OCI-LY3 (cell line): ENCODE results near the gene GPR132.

Experiments
- H2AFZ ChIP-seq: fragments of 200-600, 300-600 bp; shearing (Covaris generic); 2 replicates; pipeline ENCODE4 v1.6.0; 2014; ENCODE audit warnings: antibody characterized with exemption, low read depth, low read length
- H3K27ac ChIP-seq: fragments of 200-600, 300-600 bp; sonication (generic); 2 replicates; pipeline ENCODE4 v1.5.1; 2014; ENCODE audit warnings: mild to moderate bottlenecking, low read length, moderate library complexity, mixed read lengths
- H3K27me3 ChIP-seq: fragments of 200-600, 300-600 bp; sonication (generic); 2 replicates; pipeline ENCODE4 v1.6.1; 2014; ENCODE audit warnings: low read depth, low read length, mixed read lengths
- H3K36me3 ChIP-seq: fragments of 200-600, 300-600 bp; sonication (generic); replicated peaks from 2 replicates; pipeline ENCODE3; 2014; ENCODE audit warnings: low read depth, low read length, mixed read lengths
- H3K4me1 ChIP-seq: fragments of 300-600, 200-600 bp; sonication (generic); 2 replicates; pipeline ENCODE4 v1.6.1; 2014; ENCODE audit warnings: low read length, mixed read lengths
- H3K4me2 ChIP-seq: fragments of 200-600, 300-600 bp; sonication (generic); 2 replicates; pipeline ENCODE4 v1.6.1; 2014; ENCODE audit warnings: low read length, mixed read lengths
- H3K4me3 ChIP-seq: fragments of 300-600, 200-600 bp; sonication (generic); 2 replicates; pipeline ENCODE4 v1.5.1; 2014; ENCODE audit warnings: antibody characterized with exemption, mild to moderate bottlenecking, low read length, moderate library complexity
- H3K79me2 ChIP-seq: fragments of 300-600, 200-600 bp; shearing (Covaris generic); 2 replicates; pipeline ENCODE4 v1.6.1; 2014; ENCODE audit warnings: mild to moderate bottlenecking, low read length, mixed read lengths
- H3K9ac ChIP-seq: fragments of 300-600, 200-600 bp; shearing (Covaris generic); 2 replicates; pipeline ENCODE4 v1.6.0; 2014; ENCODE audit warnings: mild to moderate bottlenecking, low read length, moderate library complexity
- H3K9me3 ChIP-seq: fragments of 200-600, 300-600 bp; shearing (Covaris generic); 2 replicates; pipeline ENCODE4 v1.6.1; 2014; ENCODE audit warnings: low read length, mixed read lengths; ENCODE audit not compliant: insufficient read depth
- H4K20me1 ChIP-seq: fragments of 200-600, 300-600 bp; sonication (generic); 2 replicates; pipeline ENCODE4 v1.6.1; 2016; ENCODE audit warnings: low read length, mixed read lengths; ENCODE audit not compliant: insufficient read depth
- CTCF ChIP-seq: fragments of 200-600, 300-600 bp; sonication (generic); IDR thresholded peaks from 2 replicates; pipeline ENCODE4 v1.5.1; 2014; ENCODE audit warnings: antibody characterized with exemption, low read length, low read depth
- EZH2phosphoT487 ChIP-seq: fragments of 200-600 bp; shearing (Covaris generic); IDR thresholded peaks from 2 replicates; pipeline ENCODE4 v1.6.1; 2018; ENCODE audit warnings: antibody characterized with exemption, mixed run types, low read depth

GPR132 gene

GRCh38 chr14:105096206-105096875, 31.1 kb upstream of the GPR132 start:
- TF ChIP-seq EZH2phosphoT487: no peak
- no peak for TF ChIP-seq CTCF
- Histone ChIP-seq H3K27me3 (no peaks in the 10 kb centered on the region), H3K9ac (no peak overlapping the region), H3K4me3 (no peak overlapping the region), H3K9me3 (peaks cover 4% of the 10 kb centered on the region; the same call in 1 of the 2 replicates), H4K20me1 (no peaks in the 10 kb centered on the region), H3K36me3 (no peaks in the 10 kb centered on the region), H3K4me2 (no peak overlapping the region), H3K4me1 (peaks cover 13% of the 10 kb centered on the region), H3K79me2 (no peaks in the 10 kb centered on the region; the same call in 1 of the 2 replicates), H3K27ac (no peak overlapping the region), H2AFZ (no peak overlapping the region)

GRCh38 chr14:105095236-105095805, 30.1 kb upstream of the GPR132 start:
- peaks cover 20% of the 10 kb centered on the region for H3K4me1 ChIP-seq
- H3K4me3 ChIP-seq: no peak overlapping the region

GRCh38 chr14:105094193-105094907, 29.1 kb upstream of the GPR132 start:
- Histone ChIP-seq H3K4me2 (peak overlapping the region; percentile 93), H3K9ac (peak overlapping the region; percentile 100)

More at GRCh38 chr14:105095236-105095805, 30.1 kb upstream of the GPR132 start:
- Histone ChIP-seq H4K20me1 (peaks cover 5% of the 10 kb centered on the region; the same call in 1 of the 2 replicates), H3K36me3 (no peaks in the 10 kb centered on the region), H3K4me2 (no peak overlapping the region), H3K27ac (no peak overlapping the region), H2AFZ (no peak overlapping the region), H3K9me3 (peaks cover 4% of the 10 kb centered on the region; the same call in 1 of the 2 replicates), H3K9ac (no peak overlapping the region), H3K79me2 (no peaks in the 10 kb centered on the region; the same call in 1 of the 2 replicates), H3K27me3 (no peaks in the 10 kb centered on the region)
- TF ChIP-seq EZH2phosphoT487: no peak
- TF ChIP-seq CTCF: no peak

More at GRCh38 chr14:105094193-105094907, 29.1 kb upstream of the GPR132 start:
- H3K27me3 ChIP-seq: no peaks in the 10 kb centered on the region
- H3K4me3 ChIP-seq: peak overlapping the region; percentile 99
- H3K4me1 ChIP-seq: peaks cover 21% of the 10 kb centered on the region
- H3K36me3 ChIP-seq: no peaks in the 10 kb centered on the region
- no peak for TF ChIP-seq CTCF
- no peak for TF ChIP-seq EZH2phosphoT487
- peaks cover 5% of the 10 kb centered on the region; the same call in 1 of the 2 replicates for H4K20me1 ChIP-seq
- H3K9me3 ChIP-seq: no peaks in the 10 kb centered on the region
- H2AFZ ChIP-seq: no peak overlapping the region
- H3K27ac ChIP-seq: no peak overlapping the region
- H3K79me2 ChIP-seq: no peaks in the 10 kb centered on the region; the same call in 1 of the 2 replicates
